SK-N-SH treated with all-trans-retinoic acid at 6 μM for 48 hours (cell line): Measurements from ENCODE around the gene UGT1A9.

ENCODE experiments used
- ATAC-seq: fragments of 200-7000 bp; cut with Tn5 transposase; 3 replicates; pipeline ENCODE4 v1.9.1; 2020; ENCODE audit warnings: mild to moderate bottlenecking, moderate library complexity
- ARNTL ChIP-seq: fragments of 450-650 bp; formaldehyde crosslinking; IDR thresholded peaks from 2 replicates; pipeline ENCODE4 v1.5.0; 2020; ENCODE audit warnings: low read depth, mild to moderate bottlenecking, moderate library complexity, borderline replicate concordance
- BACH2 ChIP-seq: fragments of 250-450 bp; sonication (Bioruptor Pico); IDR thresholded peaks from 2 replicates; pipeline ENCODE4 v1.9.0; 2021; ENCODE audit warnings: mild to moderate bottlenecking, borderline replicate concordance
- CREB5 ChIP-seq: fragments of 250-450 bp; sonication (Bioruptor Pico); IDR thresholded peaks from 2 replicates; pipeline ENCODE4 v1.5.1; 2020; ENCODE audit warnings: low read depth, mild to moderate bottlenecking, moderate library complexity
- CSDC2 ChIP-seq: fragments of 250-450 bp; sonication (Bioruptor Pico); IDR thresholded peaks from 2 replicates; pipeline ENCODE4 v1.5.0; 2020; ENCODE audit warnings: mild to moderate bottlenecking, moderate library complexity
- ESRRG ChIP-seq: fragments of 250-450 bp; sonication (Bioruptor Pico); IDR thresholded peaks from 2 replicates; pipeline ENCODE4 v1.6.1; 2021; ENCODE audit warnings: mild to moderate bottlenecking
- GLIS3 ChIP-seq: fragments of 250-450 bp; sonication (Bioruptor Pico); IDR thresholded peaks from 2 replicates; pipeline ENCODE4 v1.5.0; 2020; ENCODE audit warnings: mild to moderate bottlenecking, moderate library complexity
- ISL1 ChIP-seq: fragments of 250-450 bp; sonication (Bioruptor Pico); IDR thresholded peaks from 2 replicates; pipeline ENCODE4 v2.1.2; 2022; ENCODE audit warnings: mild to moderate bottlenecking, moderate library complexity
- OSR1 ChIP-seq: fragments of 250-450 bp; sonication (Bioruptor Pico); IDR thresholded peaks from 2 replicates; pipeline ENCODE4 v1.8.0; 2022; ENCODE audit warnings: moderate library complexity, mild to moderate bottlenecking, inconsistent platforms
- POU6F1 ChIP-seq: fragments of 250-450 bp; sonication (Bioruptor Pico); IDR thresholded peaks from 2 replicates; pipeline ENCODE4 v1.8.0; 2021; ENCODE audit warnings: low read depth, mild to moderate bottlenecking, moderate library complexity, borderline replicate concordance
- PPARA ChIP-seq: fragments of 250-450 bp; sonication (Bioruptor Pico); IDR thresholded peaks from 2 replicates; pipeline ENCODE4 v1.5.0; 2020; ENCODE audit warnings: mild to moderate bottlenecking, borderline replicate concordance
- RARB ChIP-seq: fragments of 250-450 bp; sonication (Bioruptor Pico); IDR thresholded peaks from 2 replicates; pipeline ENCODE4 v1.8.0; 2021; ENCODE audit warnings: mild to moderate bottlenecking, moderate library complexity
- SNAI2 ChIP-seq: fragments of 250-450 bp; sonication (Bioruptor Pico); IDR thresholded peaks from 2 replicates; pipeline ENCODE4 v1.5.0; 2020; ENCODE audit warnings: mild to moderate bottlenecking, moderate library complexity
- TCF4 ChIP-seq: fragments of 250-450 bp; sonication (Bioruptor Pico); IDR thresholded peaks from 2 replicates; pipeline ENCODE4 v1.8.0; 2021; ENCODE audit warnings: mild to moderate bottlenecking, moderate library complexity, borderline replicate concordance
- TOX ChIP-seq: fragments of 250-450 bp; sonication (Bioruptor Pico); IDR thresholded peaks from 2 replicates; pipeline ENCODE4 v1.8.0; 2021; ENCODE audit warnings: mild to moderate bottlenecking, moderate library complexity, borderline replicate concordance
- TSHZ2 ChIP-seq: fragments of 250-450 bp; sonication (Bioruptor Pico); IDR thresholded peaks from 2 replicates; pipeline ENCODE4 v1.5.0; 2020; ENCODE audit warnings: mild to moderate bottlenecking, moderate library complexity
- ZC3H10 ChIP-seq: fragments of 250-450 bp; sonication (Bioruptor Pico); IDR thresholded peaks from 2 replicates; pipeline ENCODE4 v1.5.1; 2021; ENCODE audit warnings: mild to moderate bottlenecking, moderate library complexity
- ZFP3 ChIP-seq: fragments of 250-450 bp; sonication (Bioruptor Pico); IDR thresholded peaks from 2 replicates; pipeline ENCODE4 v1.5.0; 2020; ENCODE audit warnings: mild to moderate bottlenecking, moderate library complexity
- ZFP30 ChIP-seq: fragments of 450-650 bp; formaldehyde crosslinking; IDR thresholded peaks from 2 replicates; pipeline ENCODE4 v1.5.0; 2022; ENCODE audit warnings: mild to moderate bottlenecking, moderate library complexity
- ZNF565 ChIP-seq: fragments of 450-650 bp; formaldehyde crosslinking; conservative IDR thresholded peaks from 2 replicates; pipeline ENCODE4 v1.5.0; 2020; ENCODE audit warnings: low read depth, mild to moderate bottlenecking, moderate library complexity
- ZNF70 ChIP-seq: fragments of 450-650 bp; formaldehyde crosslinking; IDR thresholded peaks from 2 replicates; pipeline ENCODE4 v1.5.0; 2020; ENCODE audit warnings: mild to moderate bottlenecking, moderate library complexity
- ZNF8 ChIP-seq: fragments of 450-650 bp; formaldehyde crosslinking; IDR thresholded peaks from 2 replicates; pipeline ENCODE4 v1.5.0; 2020; ENCODE audit warnings: mild to moderate bottlenecking, moderate library complexity
- TF ChIP-seq, protein P1 (sequence below): fragments of 250-450 bp; sonication (Bioruptor Pico); IDR thresholded peaks from 2 replicates; pipeline ENCODE4 v1.8.0; 2020; ENCODE audit warnings: mild to moderate bottlenecking, moderate library complexity, borderline replicate concordance
- TF ChIP-seq, protein P2 (sequence below): fragments of 250-450 bp; sonication (Bioruptor Pico); IDR thresholded peaks from 2 replicates; pipeline ENCODE4 v1.5.1; 2021; ENCODE audit warnings: mild to moderate bottlenecking, moderate library complexity

The UGT1A9 gene

DNA sequence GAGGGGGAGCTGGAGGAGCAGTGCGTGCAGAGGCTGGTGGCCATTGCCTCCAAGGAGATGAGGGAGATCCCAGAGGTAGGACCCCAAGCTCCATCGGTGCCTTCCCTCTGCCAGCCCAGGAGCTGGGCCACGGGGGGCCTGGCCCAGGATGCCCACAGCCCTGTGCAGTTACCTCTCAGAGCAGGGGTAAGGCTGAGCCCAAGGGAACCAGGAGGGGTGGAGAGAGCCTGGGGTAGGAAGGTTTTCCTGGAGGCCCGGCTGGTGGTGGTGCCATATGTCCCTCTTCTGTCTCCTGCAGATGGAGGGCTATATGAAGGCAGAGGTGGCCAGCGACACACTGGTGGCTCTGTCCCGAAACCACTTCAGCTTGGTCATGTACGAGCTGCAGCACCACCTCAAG lies 117.9 kb downstream of the UGT1A9 start:
- ATAC-seq = no peak
- TF ChIP-seq CSDC2 (no peak), POU6F1 (CRISPR knock-in tag) (no peak), ESRRG (CRISPR knock-in tag) (no peak), ARNTL (no peak), OSR1 (CRISPR knock-in tag) (no peak)

GRCh38 chr2:233791151-233791882 lies 119.6 kb downstream of the UGT1A9 start:
- ATAC-seq = no peak
- no peak for TF ChIP-seq ESRRG (CRISPR knock-in tag)
- TF ChIP-seq OSR1 (CRISPR knock-in tag) = no peak
- no peak for TF ChIP-seq ISL1 (CRISPR knock-in tag)
- TF ChIP-seq ZNF70 = no peak
- no peak for TF ChIP-seq GLIS3 (CRISPR knock-in tag)
- TF ChIP-seq, protein P1, sequence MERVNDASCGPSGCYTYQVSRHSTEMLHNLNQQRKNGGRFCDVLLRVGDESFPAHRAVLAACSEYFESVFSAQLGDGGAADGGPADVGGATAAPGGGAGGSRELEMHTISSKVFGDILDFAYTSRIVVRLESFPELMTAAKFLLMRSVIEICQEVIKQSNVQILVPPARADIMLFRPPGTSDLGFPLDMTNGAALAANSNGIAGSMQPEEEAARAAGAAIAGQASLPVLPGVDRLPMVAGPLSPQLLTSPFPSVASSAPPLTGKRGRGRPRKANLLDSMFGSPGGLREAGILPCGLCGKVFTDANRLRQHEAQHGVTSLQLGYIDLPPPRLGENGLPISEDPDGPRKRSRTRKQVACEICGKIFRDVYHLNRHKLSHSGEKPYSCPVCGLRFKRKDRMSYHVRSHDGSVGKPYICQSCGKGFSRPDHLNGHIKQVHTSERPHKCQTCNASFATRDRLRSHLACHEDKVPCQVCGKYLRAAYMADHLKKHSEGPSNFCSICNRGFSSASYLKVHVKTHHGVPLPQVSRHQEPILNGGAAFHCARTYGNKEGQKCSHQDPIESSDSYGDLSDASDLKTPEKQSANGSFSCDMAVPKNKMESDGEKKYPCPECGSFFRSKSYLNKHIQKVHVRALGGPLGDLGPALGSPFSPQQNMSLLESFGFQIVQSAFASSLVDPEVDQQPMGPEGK (CRISPR knock-in tag) = no peak
- TF ChIP-seq, all 23 proteins: peak for 0

DNA sequence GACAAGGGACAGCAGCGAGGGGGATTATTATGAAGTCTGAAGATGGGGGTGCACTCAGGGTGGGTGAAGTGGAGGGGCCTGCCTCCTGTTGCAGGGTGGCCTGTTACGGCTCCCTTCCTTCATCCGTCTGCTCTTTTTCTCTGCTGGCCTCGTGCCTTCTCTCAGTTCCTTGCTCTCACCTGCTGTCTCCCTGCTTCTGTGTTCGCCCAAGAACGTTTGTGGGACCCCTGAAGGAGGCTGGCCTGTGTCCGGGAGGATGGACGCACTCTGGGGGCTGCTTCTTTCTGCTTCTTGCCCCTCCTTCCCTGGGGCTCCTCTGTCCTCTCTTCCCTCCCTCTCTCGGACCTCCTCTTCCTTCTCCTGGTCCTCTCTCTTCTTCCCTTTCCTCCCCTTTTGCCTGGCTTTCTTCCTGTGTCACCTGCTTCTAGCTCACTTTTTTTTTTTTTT lies 120.2 kb downstream of the UGT1A9 start:
- TF ChIP-seq ZC3H10 (no peak), ZNF565 (no peak), CREB5 (CRISPR knock-in tag) (no peak), SNAI2 (CRISPR knock-in tag) (no peak), ISL1 (CRISPR knock-in tag) (no peak), ESRRG (CRISPR knock-in tag) (no peak), TOX (CRISPR knock-in tag) (no peak), ZNF8 (CRISPR knock-in tag) (no peak), TCF4 (no peak), ZFP3 (CRISPR knock-in tag) (no peak), RARB (CRISPR knock-in tag) (no peak), PPARA (CRISPR knock-in tag) (no peak), OSR1 (CRISPR knock-in tag) (no peak), BACH2 (CRISPR knock-in tag) (no peak), TSHZ2 (no peak), ZFP30 (CRISPR knock-in tag) (no peak)
- TF ChIP-seq, protein P1 (CRISPR knock-in tag) = no peak
- TF ChIP-seq, protein P2, sequence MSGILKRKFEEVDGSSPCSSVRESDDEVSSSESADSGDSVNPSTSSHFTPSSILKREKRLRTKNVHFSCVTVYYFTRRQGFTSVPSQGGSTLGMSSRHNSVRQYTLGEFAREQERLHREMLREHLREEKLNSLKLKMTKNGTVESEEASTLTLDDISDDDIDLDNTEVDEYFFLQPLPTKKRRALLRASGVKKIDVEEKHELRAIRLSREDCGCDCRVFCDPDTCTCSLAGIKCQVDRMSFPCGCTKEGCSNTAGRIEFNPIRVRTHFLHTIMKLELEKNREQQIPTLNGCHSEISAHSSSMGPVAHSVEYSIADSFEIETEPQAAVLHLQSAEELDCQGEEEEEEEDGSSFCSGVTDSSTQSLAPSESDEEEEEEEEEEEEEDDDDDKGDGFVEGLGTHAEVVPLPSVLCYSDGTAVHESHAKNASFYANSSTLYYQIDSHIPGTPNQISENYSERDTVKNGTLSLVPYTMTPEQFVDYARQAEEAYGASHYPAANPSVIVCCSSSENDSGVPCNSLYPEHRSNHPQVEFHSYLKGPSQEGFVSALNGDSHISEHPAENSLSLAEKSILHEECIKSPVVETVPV = no peak
- TF ChIP-seq, all 23 proteins: peak for 0
- no peak for ATAC-seq
